Esophagus muscularis mucosa (tissue), 4 donors: Measurements from ENCODE around the gene ZNF486. TPM values are rescaled to one million over a fixed set of nuclear protein-coding genes. Genes with fewer than 3 reads are reported as not detected.
"Not testable (repeated sequence)": the region's sequence is repeated elsewhere in the genome, so short reads cannot be mapped to it uniquely, and the experiment has no call there.

Experiments
- DNase-seq: peaks from one replicate; pipeline ENCODE4 v3.0.0-alpha.2; 2017; ENCODE audit errors: extremely low spot score
- H3K27ac ChIP-seq, 4 donors: fragments of 200-600 bp; sonication (generic); replicated peaks in 1 of 4; 1 replicate in 3 of 4; 2 replicates in 1 of 4; pipeline ENCODE4 v1.5.1; 2016 to 2019; ENCODE audit warnings: mild to moderate bottlenecking in 1 of 4
- H3K27me3 ChIP-seq, 4 donors: fragments of 200-600 bp; sonication (generic); one replicate each; pipeline versions ENCODE4 v1.5.1 to v1.6.0; 2016 to 2019
- H3K36me3 ChIP-seq, 4 donors: fragments of 200-600 bp; sonication (generic); one replicate each; pipeline ENCODE4 v1.5.1; 2016 to 2019
- H3K4me1 ChIP-seq, 4 donors: fragments of 200-600 bp; sonication (generic); one replicate each; pipeline ENCODE4 v1.5.1; 2016 to 2019
- H3K4me3 ChIP-seq, 4 donors: fragments of 200-600 bp; sonication (generic); 1 replicate in 2 of 4; 2 replicates in 2 of 4; pipeline ENCODE4 v1.5.1; 2016 to 2019; ENCODE audit warnings: mild to moderate bottlenecking in 4 of 4, moderate library complexity in 1 of 4
- H3K9me3 ChIP-seq, 4 donors: fragments of 200-600 bp; sonication (generic); 1 replicate in 3 of 4; 2 replicates in 1 of 4; pipeline ENCODE4 v1.5.1; 2016 to 2019
- CTCF ChIP-seq, 3 experiments: fragments of 200-600 bp in 2 of 3; fragments of 450-650 bp in 1 of 3; sonication (generic) in 2 of 3; IDR thresholded peaks; one replicate each; pipeline ENCODE4 v1.5.1; 2017 to 2019; ENCODE audit warnings: antibody characterized with exemption in 3 of 3, mild to moderate bottlenecking in 2 of 3, moderate library complexity in 1 of 3
- EP300 ChIP-seq: sonication (generic); formaldehyde crosslinking; IDR thresholded peaks from one replicate; pipeline ENCODE4 v1.6.1; 2017; ENCODE audit warnings: antibody characterized with exemption
- POLR2A ChIP-seq: fragments of 450-650 bp; IDR thresholded peaks from one replicate; pipeline ENCODE4 v1.6.1; 2017; ENCODE audit warnings: antibody characterized with exemption, moderate library complexity, mild to moderate bottlenecking, low read depth
- POLR2AphosphoS5 ChIP-seq, 2 donors: sonication (generic); formaldehyde crosslinking; IDR thresholded peaks; one replicate each; pipeline ENCODE4 v1.6.1; 2017; ENCODE audit warnings: antibody characterized with exemption in 2 of 2
- WGBS: methylation state at CpG from one replicate; pipeline ENCODE4 v1.1.5; 2018; 5-methylcytosine and 5-hydroxymethylcytosine counted together
- intact Hi-C: fragments of 100-400 bp; cut with DNase I; formaldehyde crosslinking; loops from one replicate; pipeline ENCODE4 v1.15.1; 2023
- small RNA-seq, 3 donors: library from RNA; depleted of rRNA; stranded (forward); fragments of <200 nt; gene quantifications; one replicate each; pipeline ENCODE3, GENCODE V24; 2016
- total RNA-seq, 4 donors: library from RNA; depleted of rRNA; stranded (reverse); fragments of >200 nt; gene quantifications; one replicate each; pipeline versions ENCODE4 v1.1.0 to v1.2.1, GENCODE V29; 2016

Gene ZNF486
- total RNA-seq, 4 donors from 2014 or later, result 3.5 to 4.2 (median 3.9) TPM

GRCh38 chr19:20247016-20247683 is 80.1 kb downstream of the ZNF486 start:
- Histone ChIP-seq H3K4me3 (no peak overlapping the region), H3K27ac (no peak overlapping the region), H3K36me3 (no peaks in the 10 kb centered on the region), H3K27me3 (no peaks in the 10 kb centered on the region), H3K9me3 (no peaks in the 10 kb centered on the region), H3K4me1 (no peaks in the 10 kb centered on the region)
- DNase-seq, result no peak
- 45% methylated on average over 10 of the region's 10 CpGs for whole genome bisulfite sequencing
- intact Hi-C loops, result no loop called here
- TF ChIP-seq POLR2AphosphoS5 (IDR thresholded peaks at IDR 0.05) (no peak), POLR2A (no peak), CTCF (IDR thresholded peaks at IDR 0.05) (peak in 1 of 3 experiments; percentile 33), EP300 (no peak)

GRCh38 chr19:20248258-20248657 is 81.2 kb downstream of the ZNF486 start:
- DNase-seq, intact Hi-C loops: not testable (repeated sequence)
- 40% methylated on average over 1 of the region's 2 CpGs for WGBS

More at GRCh38 chr19:20248258-20248657, 81.2 kb downstream of the ZNF486 start:
- H3K36me3 ChIP-seq, H3K9me3 ChIP-seq, H3K4me3 ChIP-seq, H3K27me3 ChIP-seq, H3K4me1 ChIP-seq, H3K27ac ChIP-seq: not testable (repeated sequence)

Small RNAs within 50 kb of the gene (small RNA-seq; reads per million reads assigned to genes)
- 0 reads per million in 3 donors for gene AC011447.4

Other genes with a start within 250 kb of the ZNF486 start
- gene ZNF682, start 127.7 kb upstream of the ZNF486 start, total RNA-seq, result 1 to 10 TPM; 1.4 to 3.7 (median 2.5) TPM
- 1 to 10 TPM in 1 of 4 donors, under 1 TPM in 3; 0.66 to 1.4 (median 0.77) TPM for gene ZNF90, start 89.2 kb upstream of the ZNF486 start, total RNA-seq